ENCODE data around the gene LPAR3. TPM values are rescaled to one million over a fixed set of nuclear protein-coding genes. Genes with fewer than 3 reads are reported as not detected.

LPAR3 gene
- total and polyA plus RNA-seq, 2 donors (not counting 1 experiment from before 2014, with no cell fraction given) = not detected

GRCh38 chr1:84803604-84804003 is 89.4 kb downstream of the LPAR3 start:
- Histone ChIP-seq H3K4me3 (ENCODE audit: control extremely low read depth in 1 of 5, extremely low read depth in 1 of 5, insufficient read depth in 1 of 5, low read depth in 2 of 5, low read length in 4 of 5) (no peak overlapping the region), H3K9ac (ENCODE audit: low read length) (no peak overlapping the region), H3K9me3 (ENCODE audit: control extremely low read depth in 1 of 3, control insufficient read depth in 2 of 3, insufficient read depth in 1 of 3, low read length in 2 of 3) (no peaks in the 10 kb centered on the region), H3K27me3 (replicated peaks in 1 of 4; ENCODE audit: control extremely low read depth in 1 of 4, control insufficient read depth in 3 of 4, insufficient read depth in 4 of 4, low read length in 3 of 4) (no peaks in the 10 kb centered on the region), H2AFZ (ENCODE audit: insufficient read depth, low read depth, low read length, poor library complexity, severe bottlenecking) (no peak overlapping the region), H3K79me2 (ENCODE audit: control insufficient read depth, insufficient read depth, low read length) (no peaks in the 10 kb centered on the region), H4K20me1 (ENCODE audit: control insufficient read depth, insufficient read depth, low read length, poor library complexity, severe bottlenecking) (no peaks in the 10 kb centered on the region), H3K36me3 (replicated peaks in 1 of 2; ENCODE audit: control extremely low read depth in 1 of 2, control insufficient read depth in 1 of 2, extremely low read depth in 1 of 2, insufficient read depth in 2 of 2, low read length in 1 of 2) (no peaks in the 10 kb centered on the region), H3K4me2 (replicated peaks; ENCODE audit: low read depth, low read length, poor library complexity, severe bottlenecking) (no peak overlapping the region), H3K27ac (ENCODE audit: low read length in 2 of 2) (no peak overlapping the region), H3K4me1 (ENCODE audit: control insufficient read depth in 2 of 2, insufficient read depth in 2 of 2, low read length in 2 of 2) (peaks cover 0 to 3% of the 10 kb centered on the region in 2 donors)
- no peak for ATAC-seq (ENCODE audit: low read depth)
- peaks cover 6% of the 10 kb centered on the region for H3K4me1 Mint-ChIP-seq
- POLR2A ChIA-PET = no interaction called here
- CTCF ChIA-PET = no interaction called here
- H3K27ac Mint-ChIP-seq = no peak overlapping the region
- no peaks in the 10 kb centered on the region for H3K9me3 Mint-ChIP-seq (ENCODE audit: insufficient read depth)
- no peak overlapping the region for H3K4me3 Mint-ChIP-seq
- TF ChIP-seq CTCF (IDR thresholded peaks at IDR 0.05) (no peak), EZH2 (IDR thresholded peaks at IDR 0.05; ENCODE audit: borderline replicate concordance, insufficient read depth, low read depth, low read length, poor library complexity, severe bottlenecking) (no peak)
- no peak for DNase-seq
- WGBS (ENCODE audit: insufficient coverage) = no CpG with 5 or more reads among the region's 1 CpG
- intact Hi-C loops (cut with micrococcal nuclease) = no loop called here
- peaks cover 13% of the 10 kb centered on the region for H3K27me3 Mint-ChIP-seq

- POLR2A ChIA-PET = no interaction called here
- CTCF ChIA-PET = no interaction called here
Observed at GRCh38 chr1:84802567-84803232, 90.3 kb downstream of the LPAR3 start.

More at GRCh38 chr1:84802567-84803232, 90.3 kb downstream of the LPAR3 start:
- Mint-ChIP-seq H3K4me1 (peaks cover 6% of the 10 kb centered on the region), H3K9me3 (ENCODE audit: insufficient read depth) (no peaks in the 10 kb centered on the region), H3K27ac (no peak overlapping the region), H3K27me3 (peaks cover 16% of the 10 kb centered on the region), H3K4me3 (no peak overlapping the region)
- H3K9ac ChIP-seq (ENCODE audit: low read length) = no peak overlapping the region
- intact Hi-C loops (cut with micrococcal nuclease) = no loop called here
- WGBS (ENCODE audit: insufficient coverage) = no CpG with 5 or more reads among the region's 1 CpG
- no peaks in the 10 kb centered on the region for H3K9me3 ChIP-seq (ENCODE audit: control extremely low read depth in 1 of 3, control insufficient read depth in 2 of 3, insufficient read depth in 1 of 3, low read length in 2 of 3)
- no peaks in the 10 kb centered on the region for H3K27me3 ChIP-seq (replicated peaks in 1 of 4; ENCODE audit: control extremely low read depth in 1 of 4, control insufficient read depth in 3 of 4, insufficient read depth in 4 of 4, low read length in 3 of 4)
- DNase-seq (no peak), ATAC-seq (ENCODE audit: low read depth) (no peak)
- no peaks in the 10 kb centered on the region for H4K20me1 ChIP-seq (ENCODE audit: control insufficient read depth, insufficient read depth, low read length, poor library complexity, severe bottlenecking)
- no peak overlapping the region for H2AFZ ChIP-seq (ENCODE audit: insufficient read depth, low read depth, low read length, poor library complexity, severe bottlenecking)
- no peaks in the 10 kb centered on the region for H3K36me3 ChIP-seq (replicated peaks in 1 of 2; ENCODE audit: control extremely low read depth in 1 of 2, control insufficient read depth in 1 of 2, extremely low read depth in 1 of 2, insufficient read depth in 2 of 2, low read length in 1 of 2)
- H3K4me3 ChIP-seq (ENCODE audit: control extremely low read depth in 1 of 5, extremely low read depth in 1 of 5, insufficient read depth in 1 of 5, low read depth in 2 of 5, low read length in 4 of 5) = no peak overlapping the region
- H3K4me1 ChIP-seq (ENCODE audit: control insufficient read depth in 2 of 2, insufficient read depth in 2 of 2, low read length in 2 of 2) = peaks cover 0 to 3% of the 10 kb centered on the region in 2 donors
- H3K27ac ChIP-seq (ENCODE audit: low read length in 2 of 2) = no peak overlapping the region
- no peak for TF ChIP-seq EZH2 (IDR thresholded peaks at IDR 0.05; ENCODE audit: borderline replicate concordance, insufficient read depth, low read depth, low read length, poor library complexity, severe bottlenecking)
- no peak for TF ChIP-seq CTCF (IDR thresholded peaks at IDR 0.05)
- no peaks in the 10 kb centered on the region for H3K79me2 ChIP-seq (ENCODE audit: control insufficient read depth, insufficient read depth, low read length)
- no peak overlapping the region for H3K4me2 ChIP-seq (replicated peaks; ENCODE audit: low read depth, low read length, poor library complexity, severe bottlenecking)

Measured in B cell (primary cell).